ENCODE results near the gene SUPV3L1. TPM values are rescaled to one million over a fixed set of nuclear protein-coding genes. Genes with fewer than 3 reads are reported as not detected.

Gene SUPV3L1
- total and polyA plus RNA-seq, 2 of the 8 experiments (the other 6 are each of a cell fraction or from before 2014, with no cell fraction given), result 34.6 to 45.6 TPM

GRCh38 chr10:69254877-69255276 is 74.8 kb downstream of the SUPV3L1 start:
- Histone ChIP-seq H2AFZ (ENCODE audit: low read length) (no peak overlapping the region), H4K8ac (ENCODE audit: extremely low read depth, insufficient read depth, low read length) (no peak overlapping the region), H3K79me2 (ENCODE audit: control insufficient read depth in 1 of 2, insufficient read depth in 2 of 2, low read length in 2 of 2) (no peaks in the 10 kb centered on the region), H3K79me1 (ENCODE audit: low read depth, low read length) (no peaks in the 10 kb centered on the region), H3K9ac (replicated peaks in 1 of 4; ENCODE audit: extremely low read depth in 1 of 4, low read depth in 3 of 4, low read length in 3 of 4) (no peak overlapping the region), H4K20me1 (replicated peaks in 1 of 2; ENCODE audit: control insufficient read depth in 1 of 2, insufficient read depth in 2 of 2, low read length in 2 of 2) (no peaks in the 10 kb centered on the region), H3K56ac (replicated peaks; ENCODE audit: insufficient read length, low read depth, low read length) (no peak overlapping the region), H3K23ac (ENCODE audit: insufficient read length) (no peak overlapping the region), H2BK5ac (ENCODE audit: low read depth, low read length) (no peak overlapping the region), H2AK5ac (ENCODE audit: low read depth, low read length) (no peak overlapping the region), H3K4me3 (ENCODE audit: extremely low read depth in 1 of 4, insufficient read depth in 2 of 4, low read depth in 3 of 4, low read length in 4 of 4) (no peak overlapping the region), H3K14ac (ENCODE audit: insufficient read length) (no peak overlapping the region), H3K9me3 (ENCODE audit: insufficient read depth in 2 of 2, low read depth in 1 of 2, low read length in 1 of 2) (no peaks in the 10 kb centered on the region), H3K36me3 (ENCODE audit: control insufficient read depth in 2 of 4, insufficient read depth in 4 of 4, low read length in 3 of 4) (no peaks in the 10 kb centered on the region), H4K91ac (replicated peaks; ENCODE audit: insufficient read length, low read length) (no peak overlapping the region), H2BK12ac (ENCODE audit: low read depth, low read length) (no peak overlapping the region), H3K4me2 (ENCODE audit: insufficient read depth in 1 of 2, low read depth in 2 of 2, low read length in 2 of 2) (no peak overlapping the region), H4K5ac (ENCODE audit: insufficient read length, low read depth, low read length) (no peak overlapping the region), H2BK15ac (ENCODE audit: low read length) (no peak overlapping the region), H3K18ac (ENCODE audit: extremely low read depth, low read length) (no peak overlapping the region), H2BK20ac (ENCODE audit: low read length) (no peak overlapping the region), H3K27me3 (replicated peaks in 1 of 4; ENCODE audit: control insufficient read depth in 3 of 4, extremely low read depth in 1 of 4, insufficient read depth in 3 of 4, low read length in 3 of 4) (no peaks in the 10 kb centered on the region), H3K4ac (replicated peaks; ENCODE audit: insufficient read length, low read depth, low read length) (no peak overlapping the region), H2BK120ac (replicated peaks; ENCODE audit: low read depth, low read length) (no peak overlapping the region), H3K23me2 (ENCODE audit: low read depth, low read length) (no peaks in the 10 kb centered on the region), H3K4me1 (replicated peaks in 1 of 4; ENCODE audit: control insufficient read depth in 3 of 4, insufficient read depth in 4 of 4, low read length in 3 of 4) (no peaks in the 10 kb centered on the region; a peak in 1 of 7 replicates), H3K27ac (ENCODE audit: low read depth, low read length) (no peak overlapping the region)
- FAIRE-seq, result no peak
- WGBS, 2 experiments (ENCODE audit: extremely low coverage in 1 of 2, insufficient coverage in 1 of 2, insufficient read length in 1 of 2, insufficient replicate concordance in 2 of 2, low coverage in 1 of 2, low lambda C conversion rate in 2 of 2, missing lambda C conversion rate in 1 of 2), result 78% methylated on average over 7 of the region's 7 CpGs; no CpG with 5 or more reads in 1 of the 2 experiments
- no peak for DNase-seq (ENCODE audit: low read depth in 1 of 2, low spot score in 2 of 2)
- POLR2A ChIA-PET (ENCODE audit: partially characterized antibody), result interaction anchor here (1.0 kb wide), 1 partner anchor 20 kb away, joined by 3 read pairs; no protein-coding TSS in a partner anchor
- TF ChIP-seq RFX5 (IDR thresholded peaks at IDR 0.05; ENCODE audit: borderline replicate concordance, low read depth, low read length) (no peak), BCL11A (IDR thresholded peaks at IDR 0.05; ENCODE audit: low read depth in 2 of 2, low read length in 2 of 2) (no peak), HDAC2 (IDR thresholded peaks at IDR 0.05; ENCODE audit: borderline replicate concordance in 1 of 2, low read depth in 2 of 2, low read length in 2 of 2) (no peak), JUN (IDR thresholded peaks at IDR 0.05; ENCODE audit: low read depth, low read length) (no peak), PHF8 (conservative IDR thresholded peaks at IDR 0.05; ENCODE audit: low read depth, low read length) (no peak), E2F6 (IDR thresholded peaks at IDR 0.05) (no peak)
- CTCF ChIA-PET (ENCODE audit: partially characterized antibody), result interaction anchor here (0.6 to 0.9 kb wide), 2 partner anchors 63 to 105 kb away, joined by 3 to 4 read pairs; no protein-coding TSS in a partner anchor

All from H1 (cell line).